GM21737 (cell line): Measurements from ENCODE around the gene PINK1.
A peak's percentile ranks its signal among the peaks of the same experiment; 100 is the strongest.
"Not testable (repeated sequence)": the region's sequence is repeated elsewhere in the genome, so short reads cannot be mapped to it uniquely, and the experiment has no call there.

Experiments used
- ATAC-seq: cut with Tn5 transposase; IDR thresholded peaks from one replicate; pipeline ENCODE4 v1.9.1; 2021; ENCODE audit warnings: mild to moderate bottlenecking, moderate library complexity; ENCODE audit not compliant: unreplicated experiment

Gene PINK1

DNA sequence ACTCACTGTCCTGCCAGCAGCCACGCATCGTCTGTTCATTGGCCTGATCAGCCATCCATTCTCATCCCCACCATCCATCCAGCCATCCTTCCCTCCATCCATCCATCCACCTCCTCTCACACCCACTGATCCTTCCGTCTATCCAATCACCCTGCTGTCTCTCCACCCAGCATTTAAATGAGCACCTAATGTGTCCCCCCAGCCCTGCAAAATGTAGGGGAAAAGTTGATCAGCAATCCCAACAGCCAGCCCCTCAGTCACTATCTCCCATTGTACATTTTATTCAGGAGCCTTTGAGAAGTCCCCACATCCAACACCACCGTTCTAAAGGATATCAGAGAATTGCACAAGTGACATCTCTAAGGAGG lies 39.0 kb downstream of the PINK1 start:
- no peak for ATAC-seq

GRCh38 chr1:20673626-20674025 lies 40.4 kb downstream of the PINK1 start:
- ATAC-seq = not testable (repeated sequence)

DNA sequence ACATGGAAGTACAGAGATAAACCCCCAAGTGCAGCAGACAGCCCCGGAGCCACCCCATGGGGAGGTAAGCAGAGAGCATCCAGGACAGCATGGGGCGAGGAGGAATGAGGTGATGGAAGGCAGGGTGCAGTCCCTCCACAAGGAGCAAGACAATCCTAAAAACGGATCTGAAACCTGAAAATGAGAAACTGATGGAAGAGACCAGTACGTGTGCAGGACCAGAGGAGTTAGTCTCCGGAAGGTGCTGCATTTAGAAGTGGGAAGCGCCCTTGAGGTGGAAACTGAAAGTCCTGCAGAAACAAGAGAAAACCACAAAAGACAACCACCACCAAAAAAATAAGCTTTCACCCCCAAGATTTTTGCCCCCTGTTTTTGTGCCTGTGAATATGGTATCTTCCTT lies 45.3 kb downstream of the PINK1 start:
- ATAC-seq = no peak

GRCh38 chr1:20680269-20680668 lies 47.0 kb downstream of the PINK1 start:
- ATAC-seq = no peak

DNA sequence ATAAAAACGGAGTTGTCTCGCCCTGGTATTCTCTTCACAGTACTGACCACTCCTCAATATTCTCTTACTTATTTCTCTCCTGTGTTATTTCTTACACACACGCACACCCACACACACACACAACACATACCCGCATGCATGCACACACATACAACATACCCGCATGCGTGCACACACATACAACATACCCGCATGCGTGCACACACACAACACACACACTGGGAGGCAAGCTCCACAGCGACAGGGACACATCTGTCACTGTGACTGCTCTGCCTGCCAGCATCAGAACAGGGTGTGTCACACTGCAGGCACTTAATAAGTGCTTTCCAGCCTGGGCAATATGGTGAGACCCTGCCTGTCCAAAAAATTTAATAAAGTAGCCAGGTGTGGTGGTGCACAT lies 48.7 kb downstream of the PINK1 start:
- no peak for ATAC-seq

- ATAC-seq = no peak
Measured at GRCh38 chr1:20682571-20683236, 49.4 kb downstream of the PINK1 start.

DNA sequence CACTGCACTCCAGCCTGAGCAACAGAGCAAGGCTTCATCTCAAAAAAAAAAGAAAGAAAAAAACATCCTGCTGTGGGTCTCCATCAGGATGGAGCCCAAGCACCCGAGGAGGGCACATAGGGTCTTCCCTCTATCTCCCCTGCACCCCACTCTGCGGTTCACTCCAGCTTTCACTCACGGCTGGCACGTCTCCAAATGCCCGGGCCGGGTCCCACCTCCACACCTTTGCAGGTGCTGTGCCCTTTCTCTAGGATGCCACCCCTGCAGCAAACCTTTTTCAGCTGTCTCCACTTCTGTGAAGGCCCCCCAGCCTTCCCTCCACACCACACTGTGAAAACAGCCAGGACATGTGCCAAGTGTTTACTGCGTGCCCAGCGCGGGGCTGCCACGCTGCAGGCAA lies 50.4 kb downstream of the PINK1 start:
- no peak for ATAC-seq

GRCh38 chr1:20684050-20684620 lies 50.9 kb downstream of the PINK1 start:
- ATAC-seq = no peak

DNA sequence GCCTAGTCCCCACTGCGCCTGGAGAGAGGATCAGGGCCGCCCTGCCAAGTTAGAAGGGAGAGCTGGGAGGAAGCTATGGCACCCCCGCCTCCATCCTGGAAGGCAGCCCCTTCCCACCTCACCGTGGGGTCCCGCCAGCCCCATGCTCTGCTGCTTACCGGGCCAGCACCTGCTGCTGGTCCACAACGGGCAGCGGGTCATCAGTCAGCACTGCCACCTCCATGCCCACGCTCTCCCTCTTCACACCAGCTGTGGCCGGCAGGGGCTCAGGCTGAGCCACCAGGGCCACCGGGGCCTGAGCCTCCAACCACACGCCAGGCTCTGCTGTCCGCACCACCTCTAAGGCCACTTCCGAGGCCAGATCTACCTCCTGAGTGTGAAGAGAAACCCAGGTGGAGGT lies 51.4 kb downstream of the PINK1 start:
- no peak for ATAC-seq

DNA sequence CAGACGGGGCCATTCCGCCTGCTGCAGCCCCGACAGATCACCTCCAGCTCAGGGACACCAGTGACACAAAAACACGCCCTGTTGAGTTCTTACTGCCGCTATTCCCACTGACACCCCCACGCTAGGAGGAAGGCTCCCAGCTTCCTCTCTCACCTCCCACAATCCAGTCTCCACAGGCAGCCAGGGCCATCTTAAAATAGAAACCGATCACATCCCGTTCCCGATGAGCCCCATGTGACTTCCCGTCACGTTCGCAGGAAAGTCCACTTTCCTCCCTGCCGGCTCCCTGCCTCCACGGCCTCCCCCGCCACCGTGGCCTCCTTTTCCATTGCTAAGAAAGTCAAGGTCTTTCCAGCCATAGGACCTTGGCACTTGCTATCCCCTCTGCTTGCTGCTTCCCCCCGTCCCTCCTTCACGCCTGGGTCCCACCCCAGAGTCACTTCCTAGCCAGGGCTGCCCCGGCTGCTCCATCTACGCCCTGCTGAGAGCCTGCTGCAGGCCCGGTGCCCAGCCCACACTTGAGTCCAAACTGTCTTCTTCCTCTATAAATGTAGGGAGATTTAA lies 51.9 kb downstream of the PINK1 start:
- no peak for ATAC-seq

- ATAC-seq = no peak
Measured at GRCh38 chr1:20685741-20686140, 52.5 kb downstream of the PINK1 start.

DNA sequence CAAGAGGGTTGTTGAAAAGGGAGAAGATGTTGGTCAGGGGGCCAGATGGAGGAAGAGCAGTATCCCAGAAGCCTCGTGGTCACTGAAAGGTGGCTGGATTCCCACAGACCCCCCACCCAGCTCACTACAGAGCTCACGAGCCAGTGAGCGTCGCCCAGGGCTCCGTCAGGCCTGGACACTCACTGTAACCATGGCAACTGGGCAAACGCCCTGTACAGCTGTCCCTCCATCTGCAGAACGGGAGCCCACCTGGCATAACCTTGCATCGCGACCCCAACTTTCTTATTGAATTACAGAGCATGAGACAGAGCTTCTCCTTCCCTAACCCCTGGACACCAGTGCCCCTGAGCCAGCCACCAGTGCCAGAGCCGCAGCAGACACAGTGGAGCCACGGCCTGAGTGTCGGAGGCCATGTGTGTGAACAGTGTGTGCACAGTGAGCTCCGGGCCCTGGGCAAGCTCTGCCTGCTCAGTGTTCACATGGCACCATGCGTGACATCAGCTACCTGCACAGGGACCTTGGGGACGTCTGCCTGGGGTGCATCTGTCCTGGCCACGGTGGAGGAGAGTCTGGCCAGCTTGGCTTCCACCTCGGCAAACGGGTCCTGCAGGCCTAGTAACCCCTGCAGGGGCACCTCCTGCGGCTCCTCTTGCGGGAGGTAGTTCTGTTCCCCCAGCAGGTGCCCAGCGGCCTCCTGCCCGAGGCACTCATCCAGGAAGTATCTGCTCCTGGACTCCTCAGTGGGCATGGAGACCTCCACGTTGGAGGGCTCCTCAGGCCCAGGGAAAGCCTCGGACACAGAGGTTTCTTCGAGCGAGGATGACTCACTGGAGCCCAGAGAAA lies 53.8 kb downstream of the PINK1 start:
- no peak for ATAC-seq

- no peak for ATAC-seq
Measured at GRCh38 chr1:20689645-20690056, 56.4 kb downstream of the PINK1 start.

DNA sequence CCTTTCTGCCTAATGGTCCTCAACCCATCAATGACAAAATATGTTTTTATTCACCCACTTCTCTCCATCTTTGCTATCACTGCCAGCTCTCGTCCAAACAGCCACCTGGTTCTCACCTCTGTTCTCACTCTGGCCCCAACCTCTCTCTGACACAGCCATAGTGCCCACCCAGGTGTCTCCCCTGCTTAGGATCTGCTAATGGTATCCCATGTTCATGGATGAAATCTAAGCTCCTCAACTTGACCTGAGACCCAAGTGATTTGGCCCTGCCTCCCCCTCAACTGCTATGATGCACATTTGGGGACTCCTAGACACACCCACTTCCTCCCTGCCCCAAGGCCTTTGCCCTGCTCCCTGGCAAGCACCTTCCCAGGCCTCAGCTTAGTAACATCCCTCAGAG lies 58.6 kb downstream of the PINK1 start:
- ATAC-seq = no peak

DNA sequence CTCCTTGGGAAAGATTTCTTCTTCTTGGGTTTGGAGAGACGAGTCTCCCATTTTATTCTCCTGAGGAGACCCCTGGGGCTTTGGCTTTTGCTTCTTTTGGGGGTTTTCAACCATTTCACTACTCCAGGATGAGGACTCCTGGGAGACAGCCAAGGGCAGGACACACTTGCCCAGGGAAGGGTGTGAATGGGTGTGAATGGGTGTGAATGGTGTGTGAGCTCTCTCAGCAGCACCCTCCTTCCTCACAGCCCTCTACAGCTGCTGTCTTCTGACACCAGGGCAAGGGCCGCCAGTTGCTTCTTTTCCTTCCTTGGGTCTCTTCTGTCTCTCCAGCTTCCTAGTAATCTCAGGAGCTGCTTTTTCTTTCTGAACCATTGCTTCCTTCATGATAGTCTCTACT lies 60.4 kb downstream of the PINK1 start:
- no peak for ATAC-seq

DNA sequence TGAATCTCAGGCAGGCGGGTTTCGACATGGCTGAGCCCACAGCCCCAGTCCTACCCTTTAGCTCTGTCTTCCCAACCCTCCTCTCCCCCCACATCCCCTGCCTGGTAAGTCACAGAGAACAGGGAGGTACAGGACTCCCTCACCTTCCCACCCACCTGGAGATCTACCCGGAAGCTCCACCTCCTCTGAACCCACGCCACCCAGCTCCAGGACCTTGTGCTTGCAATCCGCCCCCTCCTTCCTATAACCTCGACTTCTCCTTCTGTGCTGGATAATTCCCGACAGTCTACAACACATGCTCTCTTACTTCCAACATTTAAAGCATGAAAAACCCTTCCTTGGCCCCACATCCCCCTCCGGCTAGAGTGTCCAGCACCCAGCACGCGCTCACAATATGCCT lies 62.3 kb downstream of the PINK1 start:
- no peak for ATAC-seq

DNA sequence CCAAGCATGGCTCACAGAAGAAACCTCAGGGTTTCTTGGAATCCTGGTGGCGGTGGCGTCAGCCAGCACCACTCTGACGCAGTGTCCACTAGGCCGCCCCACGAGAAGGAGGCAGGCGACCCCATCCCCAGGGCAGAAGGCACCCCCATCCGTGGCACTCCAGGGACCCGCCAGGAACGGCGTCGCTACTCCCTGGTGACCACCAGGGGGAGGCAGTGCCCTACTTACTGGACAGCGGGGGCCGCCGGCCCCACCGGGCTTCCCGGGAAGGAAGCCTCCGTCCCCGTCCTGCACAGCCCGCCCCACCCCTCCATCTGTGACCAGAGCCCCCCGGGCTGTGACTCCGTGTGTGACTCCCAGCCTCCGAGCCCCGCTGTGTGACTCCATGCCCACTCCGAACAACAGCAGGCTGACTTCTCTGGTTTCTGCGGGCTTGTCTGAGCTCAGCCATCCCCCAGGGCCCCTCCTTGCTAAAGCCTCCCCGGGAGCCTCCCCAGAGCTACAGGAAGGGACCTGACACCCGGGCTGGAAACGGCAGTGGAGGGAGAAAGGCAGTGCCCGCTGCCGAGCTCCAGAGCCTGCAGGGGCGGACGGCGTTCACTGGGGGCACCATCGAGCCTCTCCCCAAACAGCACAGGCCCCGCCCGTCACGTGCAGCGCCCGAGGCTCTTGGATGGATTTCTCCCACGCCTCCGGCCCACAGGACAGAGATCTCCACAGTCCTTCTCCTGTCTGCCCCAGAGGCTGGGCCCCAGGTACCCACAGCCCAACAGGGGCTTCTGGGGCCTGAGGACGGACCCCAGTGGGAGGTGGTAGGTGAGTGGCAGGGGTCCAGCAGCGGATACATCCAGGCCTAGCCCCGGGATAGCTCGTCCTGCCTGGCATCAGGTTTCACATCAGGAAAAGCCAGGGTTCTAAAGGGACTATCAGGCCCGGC lies 63.4 kb downstream of the PINK1 start:
- ATAC-seq = peak; percentile 72

GRCh38 chr1:20697563-20697962 lies 64.3 kb downstream of the PINK1 start:
- no peak for ATAC-seq

DNA sequence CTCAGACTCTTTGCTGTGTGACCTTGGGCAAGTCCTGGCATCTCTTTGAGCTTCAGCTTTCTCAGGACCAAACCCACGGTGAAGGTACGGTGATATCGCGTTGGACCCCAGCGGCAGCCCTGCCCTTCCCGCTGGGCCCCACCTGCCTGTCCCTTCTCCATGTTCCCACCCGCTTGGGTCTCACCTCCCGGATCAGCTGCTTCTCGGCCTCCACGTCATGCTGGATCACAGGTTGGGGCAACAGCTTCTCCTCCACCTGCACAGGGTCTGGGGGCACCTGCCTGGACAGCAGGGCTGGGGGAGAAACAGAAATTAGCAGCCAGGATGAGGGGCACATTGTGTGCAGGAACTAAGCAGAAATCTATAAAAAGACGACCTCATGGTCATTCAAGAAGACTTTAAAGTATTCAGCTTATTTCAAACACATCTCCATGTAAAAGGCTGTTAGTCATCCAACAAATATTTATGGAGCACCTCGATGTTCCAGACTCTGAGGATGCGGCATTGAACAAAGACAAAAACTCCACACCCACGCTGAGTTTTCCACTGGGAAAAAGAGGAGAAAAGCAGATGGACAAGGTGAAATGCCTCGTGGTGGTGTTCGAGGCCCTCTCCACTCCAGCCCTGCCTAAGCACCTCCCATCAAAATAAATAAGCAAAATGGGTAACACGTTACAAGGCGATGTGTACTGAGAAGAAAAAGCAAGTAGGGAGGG lies 65.1 kb downstream of the PINK1 start:
- no peak for ATAC-seq

- ATAC-seq = no peak
Measured at GRCh38 chr1:20699558-20699957, 66.3 kb downstream of the PINK1 start.
